ENCODE data around the gene TWIST2. TPM values are rescaled to one million over a fixed set of nuclear protein-coding genes. Genes with fewer than 3 reads are reported as not detected.

TWIST2 gene
- total and polyA plus RNA-seq, 9 donors: 14.2 to 104 (median 32.7) TPM

DNA sequence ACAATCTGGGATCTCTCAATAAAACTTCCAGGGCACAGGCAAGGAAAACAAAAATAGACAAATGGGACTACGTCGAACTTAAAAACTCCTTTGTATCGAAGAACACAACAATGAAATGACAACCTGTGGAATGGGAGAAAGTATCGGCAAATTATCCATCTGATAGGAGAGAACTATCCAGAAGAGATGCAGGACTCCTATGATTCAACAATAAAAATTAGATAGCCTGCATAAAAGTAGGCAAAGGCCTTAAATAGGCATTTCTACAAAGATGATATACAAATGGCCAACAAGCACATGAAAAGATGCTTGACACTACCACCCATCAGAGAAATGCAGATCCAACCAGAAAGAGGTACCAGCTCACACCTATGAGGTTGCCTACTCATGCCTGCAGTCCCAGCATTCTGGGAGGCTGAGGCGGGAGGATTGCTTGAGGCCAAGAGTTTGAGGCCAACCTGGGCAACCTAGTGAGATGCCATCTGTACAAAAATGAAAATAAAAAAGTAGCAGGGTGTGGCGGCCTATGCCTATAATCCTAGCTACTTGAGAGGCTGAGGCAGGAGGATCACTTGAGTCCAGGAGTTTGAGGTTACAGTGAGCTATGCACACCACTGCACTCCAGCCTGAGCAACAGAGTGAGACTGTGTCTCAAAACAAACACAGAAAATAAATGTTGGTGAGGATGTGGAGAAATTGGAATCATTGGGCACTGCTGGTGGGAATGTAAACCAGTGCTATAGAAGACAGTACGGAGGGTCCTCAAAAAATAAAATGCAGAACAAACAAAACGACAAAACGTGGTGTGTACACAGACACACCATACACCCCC lies 21.6 kb downstream of the TWIST2 start:
- peak in 2 of 5 donors; percentile 13 to 18 for DNase-seq
- no peaks in the 10 kb centered on the region for H3K9me3 ChIP-seq
- no peak overlapping the region for H3K4me3 ChIP-seq
- no peaks in the 10 kb centered on the region for H3K36me3 ChIP-seq
- intact Hi-C loops (cut with DNase I): no loop called here
- H3K4me1 ChIP-seq (ENCODE audit: insufficient read depth): peaks cover 43% of the 10 kb centered on the region
- 61 to 67% (median 62%) methylated on average over 9 of the region's 9 CpGs for WGBS, 3 donors
- TF ChIP-seq EP300 (IDR thresholded peaks at IDR 0.05) (no peak), POLR2A (IDR thresholded peaks at IDR 0.05) (no peak)
- TF ChIP-seq, protein P1, sequence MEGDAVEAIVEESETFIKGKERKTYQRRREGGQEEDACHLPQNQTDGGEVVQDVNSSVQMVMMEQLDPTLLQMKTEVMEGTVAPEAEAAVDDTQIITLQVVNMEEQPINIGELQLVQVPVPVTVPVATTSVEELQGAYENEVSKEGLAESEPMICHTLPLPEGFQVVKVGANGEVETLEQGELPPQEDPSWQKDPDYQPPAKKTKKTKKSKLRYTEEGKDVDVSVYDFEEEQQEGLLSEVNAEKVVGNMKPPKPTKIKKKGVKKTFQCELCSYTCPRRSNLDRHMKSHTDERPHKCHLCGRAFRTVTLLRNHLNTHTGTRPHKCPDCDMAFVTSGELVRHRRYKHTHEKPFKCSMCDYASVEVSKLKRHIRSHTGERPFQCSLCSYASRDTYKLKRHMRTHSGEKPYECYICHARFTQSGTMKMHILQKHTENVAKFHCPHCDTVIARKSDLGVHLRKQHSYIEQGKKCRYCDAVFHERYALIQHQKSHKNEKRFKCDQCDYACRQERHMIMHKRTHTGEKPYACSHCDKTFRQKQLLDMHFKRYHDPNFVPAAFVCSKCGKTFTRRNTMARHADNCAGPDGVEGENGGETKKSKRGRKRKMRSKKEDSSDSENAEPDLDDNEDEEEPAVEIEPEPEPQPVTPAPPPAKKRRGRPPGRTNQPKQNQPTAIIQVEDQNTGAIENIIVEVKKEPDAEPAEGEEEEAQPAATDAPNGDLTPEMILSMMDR (IDR thresholded peaks at IDR 0.05): no peak
- peak overlapping the region in 1 of 2 donors; percentile 63 for H3K27ac ChIP-seq
- no peaks in the 10 kb centered on the region for H3K27me3 ChIP-seq

DNA sequence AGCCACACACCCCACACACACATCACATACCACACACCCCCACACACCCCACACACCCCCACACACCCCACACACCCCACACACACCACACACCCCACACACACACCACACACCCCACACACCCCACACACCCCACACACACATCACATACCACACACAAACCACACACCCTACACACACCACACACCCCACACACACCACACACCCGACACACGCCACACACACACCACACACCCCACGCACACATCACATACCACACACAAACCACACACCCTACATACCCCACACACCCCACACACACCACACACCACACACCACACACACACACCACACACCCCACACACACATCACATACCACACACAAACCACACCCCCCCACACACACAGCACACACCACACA lies 22.4 kb downstream of the TWIST2 start:
- DNase-seq: no peak
- no peaks in the 10 kb centered on the region for H3K9me3 ChIP-seq
- TF ChIP-seq POLR2A (IDR thresholded peaks at IDR 0.05): no peak
- no peak for TF ChIP-seq EP300 (IDR thresholded peaks at IDR 0.05)
- TF ChIP-seq, protein P1 (IDR thresholded peaks at IDR 0.05): no peak
- no peaks in the 10 kb centered on the region for H3K36me3 ChIP-seq
- no peaks in the 10 kb centered on the region for H3K27me3 ChIP-seq
- H3K4me1 ChIP-seq (ENCODE audit: insufficient read depth): peaks cover 35% of the 10 kb centered on the region
- H3K27ac ChIP-seq: no peak overlapping the region
- intact Hi-C loops (cut with DNase I): no loop called here
- WGBS, 3 donors: 90 to 95% (median 91%) methylated on average over 3 of the region's 3 CpGs
- no peak overlapping the region for H3K4me3 ChIP-seq

DNA sequence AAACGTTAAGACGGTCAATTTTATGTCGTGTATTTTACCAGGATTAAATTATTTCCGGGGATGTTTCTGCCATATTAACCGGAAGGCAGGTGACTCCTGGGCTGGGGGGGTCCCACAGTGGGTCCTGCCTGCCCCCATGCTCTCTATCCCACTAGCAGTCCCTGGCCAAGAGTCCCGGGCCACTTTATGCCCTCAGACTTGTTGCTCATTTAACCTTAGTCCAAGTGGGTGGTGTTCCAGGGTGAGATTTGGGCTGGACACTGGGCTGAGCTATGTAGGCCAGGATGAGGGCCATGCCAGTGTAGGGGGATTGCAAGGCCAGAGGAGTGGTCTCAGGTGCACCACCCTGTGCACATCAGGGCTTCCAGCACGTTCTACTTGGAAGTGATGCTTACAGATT lies 24.1 kb downstream of the TWIST2 start:
- 84 to 91% (median 89%) methylated on average over 7 of the region's 7 CpGs for WGBS, 3 donors
- intact Hi-C loops (cut with DNase I): no loop called here
- no peak overlapping the region for H3K27ac ChIP-seq

DNA sequence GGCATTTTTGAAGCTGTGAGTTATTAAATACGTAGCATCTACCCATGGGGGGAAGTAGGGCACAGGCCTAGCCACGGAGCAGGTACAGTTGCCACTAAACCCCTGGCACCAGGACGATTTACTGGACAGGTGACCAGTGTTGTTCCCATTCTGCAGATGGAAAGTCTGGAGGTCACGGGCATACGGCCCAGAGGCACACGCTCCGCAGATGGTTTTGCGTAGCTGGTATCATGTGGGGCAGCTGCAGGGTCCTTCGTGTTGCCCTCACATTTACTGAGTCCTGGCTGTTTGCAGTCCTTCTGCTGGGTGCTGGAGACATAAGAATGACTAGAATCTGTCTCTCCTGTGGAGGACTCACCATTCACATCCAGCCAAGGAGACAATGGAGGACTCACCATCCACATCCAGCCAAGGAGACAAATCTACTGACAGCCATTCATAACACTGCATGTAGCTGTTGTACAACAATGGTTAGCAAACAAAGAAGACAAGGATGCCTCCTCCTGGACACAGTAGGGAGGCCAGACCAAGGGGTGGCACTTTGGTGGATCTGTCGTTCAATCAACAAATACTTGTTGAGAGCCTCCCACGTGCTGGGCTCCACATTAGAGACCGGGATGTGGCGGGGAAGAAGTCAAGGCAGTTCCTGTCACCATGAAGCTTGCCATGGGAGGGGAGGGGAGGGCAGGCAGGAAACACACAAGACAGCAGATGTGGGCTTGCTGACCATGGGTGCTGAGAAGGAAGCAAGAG lies 24.9 kb downstream of the TWIST2 start:
- peak in 2 of 5 donors; percentile 13 to 15 for DNase-seq
- intact Hi-C loops (cut with DNase I): no loop called here
- Histone ChIP-seq H3K27me3 (no peaks in the 10 kb centered on the region), H3K27ac (no peak overlapping the region), H3K4me1 (ENCODE audit: insufficient read depth) (peaks cover 23% of the 10 kb centered on the region), H3K9me3 (no peaks in the 10 kb centered on the region), H3K4me3 (no peak overlapping the region), H3K36me3 (no peaks in the 10 kb centered on the region)
- WGBS, 3 donors: 87 to 91% (median 90%) methylated on average over 13 of the region's 13 CpGs
- TF ChIP-seq, protein P1 (IDR thresholded peaks at IDR 0.05): no peak
- TF ChIP-seq EP300 (IDR thresholded peaks at IDR 0.05) (no peak), POLR2A (IDR thresholded peaks at IDR 0.05) (no peak)

More for the DNA sequence above, 24.1 kb downstream of the TWIST2 start:
- Histone ChIP-seq H3K4me3 (no peak overlapping the region), H3K9me3 (no peaks in the 10 kb centered on the region), H3K27me3 (no peaks in the 10 kb centered on the region), H3K4me1 (ENCODE audit: insufficient read depth) (peaks cover 27% of the 10 kb centered on the region), H3K36me3 (no peaks in the 10 kb centered on the region)
- DNase-seq: peak in 2 of 5 donors; percentile 9 to 15
- TF ChIP-seq, protein P1 (IDR thresholded peaks at IDR 0.05): no peak
- no peak for TF ChIP-seq POLR2A (IDR thresholded peaks at IDR 0.05)
- no peak for TF ChIP-seq EP300 (IDR thresholded peaks at IDR 0.05)
